LNCaP clone FGC (cell line): ENCODE data around the gene RAD51B.

Source experiments
- DNase-seq: peaks from one replicate; pipeline ENCODE4 v3.0.0-alpha.2; 2011; ENCODE audit warnings: low read depth
- H3K4me3 ChIP-seq: 2 replicates; pipeline ENCODE4 v1.5.1; 2011; ENCODE audit warnings: mild to moderate bottlenecking, low read depth, low read length, control low read depth
- CTCF ChIP-seq: IDR thresholded peaks from 2 replicates; pipeline ENCODE4 v1.5.1; 2012; ENCODE audit warnings: mild to moderate bottlenecking; ENCODE audit not compliant: control insufficient read depth, insufficient read depth; ENCODE audit errors: extremely low read depth

The RAD51B gene

GRCh38 chr14:68691792-68692118 is 872.2 kb downstream of the RAD51B start:
- no peak for DNase-seq
- TF ChIP-seq CTCF, result no peak
- no peak overlapping the region for H3K4me3 ChIP-seq

GRCh38 chr14:68692216-68692615 is 872.6 kb downstream of the RAD51B start:
- H3K4me3 ChIP-seq, result no peak overlapping the region
- DNase-seq, result no peak
- TF ChIP-seq CTCF, result no peak

GRCh38 chr14:68692916-68693771 is 873.6 kb downstream of the RAD51B start:
- DNase-seq, result no peak
- TF ChIP-seq CTCF, result no peak
- H3K4me3 ChIP-seq, result no peak overlapping the region

- no peak for TF ChIP-seq CTCF
- H3K4me3 ChIP-seq, result no peak overlapping the region
- DNase-seq, result no peak
Observed at GRCh38 chr14:68693926-68694325, 874.3 kb downstream of the RAD51B start.

- no peak for DNase-seq
- no peak overlapping the region for H3K4me3 ChIP-seq
- no peak for TF ChIP-seq CTCF
Observed at GRCh38 chr14:68694516-68695235, 875.1 kb downstream of the RAD51B start.

- no peak for DNase-seq
- H3K4me3 ChIP-seq, result no peak overlapping the region
- no peak for TF ChIP-seq CTCF
Observed at GRCh38 chr14:68695326-68695768, 875.8 kb downstream of the RAD51B start.
